Stimulated activated CD8-positive, alpha-beta memory T cell treated with anti-CD3 and anti-CD28 coated beads, Interleukin-12 subunit alpha, Interleukin-12 subunit beta, amount 100 ng/mL, for 24 hours (primary cell): ENCODE data around the gene MSANTD3.
"Not testable (repeated sequence)": the region's sequence is repeated elsewhere in the genome, so short reads cannot be mapped to it uniquely, and the experiment has no call there.

ENCODE experiments used
- DNase-seq: peaks from one replicate; pipeline ENCODE4 v3.0.0-alpha.2; 2020; ENCODE audit errors: extremely low read depth

The MSANTD3 gene

GRCh38 chr9:100428871-100429654, 2.1 kb downstream of the MSANTD3 start:
- no peak for DNase-seq

- DNase-seq = no peak
Observed at GRCh38 chr9:100430286-100430940, 3.5 kb downstream of the MSANTD3 start.

- no peak for DNase-seq
Observed at GRCh38 chr9:100431886-100432285, 4.9 kb downstream of the MSANTD3 start.

- DNase-seq = no peak
Observed at GRCh38 chr9:100432736-100433135, 5.8 kb downstream of the MSANTD3 start.

- no peak for DNase-seq
Observed at GRCh38 chr9:100436571-100436970, 9.6 kb downstream of the MSANTD3 start.

- no peak for DNase-seq
Observed at GRCh38 chr9:100437860-100438805, 11.2 kb downstream of the MSANTD3 start.

GRCh38 chr9:100440071-100440470, 13.1 kb downstream of the MSANTD3 start:
- DNase-seq = no peak

- DNase-seq = not testable (repeated sequence)
Observed at GRCh38 chr9:100440487-100440886, 13.5 kb downstream of the MSANTD3 start.

GRCh38 chr9:100441911-100442361, 15.0 kb downstream of the MSANTD3 start:
- no peak for DNase-seq

- DNase-seq = no peak
Observed at GRCh38 chr9:100443781-100444768, 17.1 kb downstream of the MSANTD3 start.

- DNase-seq = no peak
Observed at GRCh38 chr9:100445161-100445902, 18.4 kb downstream of the MSANTD3 start.

- no peak for DNase-seq
Observed at GRCh38 chr9:100445903-100446549, 19.1 kb downstream of the MSANTD3 start.

- no peak for DNase-seq
Observed at GRCh38 chr9:100447041-100447440, 20.1 kb downstream of the MSANTD3 start.

GRCh38 chr9:100448266-100448665, 21.3 kb downstream of the MSANTD3 start:
- no peak for DNase-seq

GRCh38 chr9:100449420-100449819, 22.5 kb downstream of the MSANTD3 start:
- no peak for DNase-seq

- DNase-seq = no peak
Observed at GRCh38 chr9:100452894-100453293, 26.0 kb downstream of the MSANTD3 start.

GRCh38 chr9:100455470-100455869, 28.5 kb downstream of the MSANTD3 start:
- DNase-seq = no peak

- no peak for DNase-seq
Observed at GRCh38 chr9:100457517-100457916, 30.6 kb downstream of the MSANTD3 start.

- no peak for DNase-seq
Observed at GRCh38 chr9:100459963-100460362, 33.0 kb downstream of the MSANTD3 start.

GRCh38 chr9:100465274-100465673, 38.3 kb downstream of the MSANTD3 start:
- DNase-seq = no peak
